GM23338 (cell line): ENCODE data around the gene EFCC1. TPM values are rescaled to one million over a fixed set of nuclear protein-coding genes. Genes with fewer than 3 reads are reported as not detected.

Experiments used
- ATAC-seq: fragments of 200-7000 bp; cut with Tn5 transposase; 3 replicates; pipeline ENCODE4 v1.9.1; 2020
- DNase-seq: peaks from one replicate; pipeline ENCODE4 v3.0.0-alpha.2; 2015; ENCODE audit warnings: low spot score
- H2AFZ ChIP-seq: fragments of 200-600 bp; sonication (generic); 2 replicates; pipeline ENCODE4 v1.8.0; 2016; ENCODE audit warnings: antibody characterized with exemption, mild to moderate bottlenecking, moderate library complexity
- H3F3A ChIP-seq: fragments of 200-600 bp; sonication (generic); replicated peaks from 2 replicates; pipeline ENCODE4 v1.8.0; 2017; ENCODE audit warnings: antibody characterized with exemption, mixed run types, low read depth
- H3K27ac ChIP-seq: fragments of 200-600 bp; sonication (generic); 2 replicates; pipeline ENCODE4 v1.6.1; 2016; ENCODE audit warnings: low read depth
- H3K27me3 ChIP-seq: fragments of 200-600 bp; sonication (generic); 2 replicates; pipeline ENCODE4 v1.8.0; 2016; ENCODE audit warnings: mild to moderate bottlenecking, mixed run types, moderate library complexity; ENCODE audit not compliant: insufficient read depth
- H3K36me3 ChIP-seq: fragments of 200-600 bp; sonication (generic); 2 replicates; pipeline ENCODE4 v1.8.0; 2016; ENCODE audit warnings: mild to moderate bottlenecking; ENCODE audit not compliant: insufficient read depth
- H3K4me1 ChIP-seq: fragments of 200-600 bp; sonication (generic); 2 replicates; pipeline ENCODE4 v1.8.0; 2016; ENCODE audit warnings: mild to moderate bottlenecking, moderate library complexity; ENCODE audit not compliant: insufficient read depth
- H3K4me2 ChIP-seq: fragments of 200-600 bp; sonication (generic); 2 replicates; pipeline ENCODE4 v1.7.1; 2017; ENCODE audit warnings: mixed run types
- H3K4me3 ChIP-seq: fragments of 200-600 bp; sonication (generic); 2 replicates; pipeline ENCODE4 v1.6.1; 2016; ENCODE audit warnings: mixed run types
- H3K79me2 ChIP-seq: fragments of 200-600 bp; sonication (generic); replicated peaks from 2 replicates; pipeline ENCODE4 v1.8.0; 2017; ENCODE audit warnings: mild to moderate bottlenecking; ENCODE audit not compliant: insufficient read depth
- H3K9me2 ChIP-seq: fragments of 200-600 bp; sonication (generic); 2 replicates; pipeline ENCODE4 v1.8.0; 2017; ENCODE audit not compliant: insufficient read depth
- H4K20me1 ChIP-seq: fragments of 200-600 bp; sonication (generic); replicated peaks from 2 replicates; pipeline ENCODE4 v1.8.0; 2017; ENCODE audit warnings: mild to moderate bottlenecking; ENCODE audit not compliant: insufficient read depth
- H3K27ac Mint-ChIP-seq: 2 replicates; pipeline ENCODE4 v1.8.0; 2020; ENCODE audit warnings: inconsistent platforms, mild to moderate bottlenecking, moderate library complexity, mixed read lengths
- H3K27me3 Mint-ChIP-seq: 3 replicates; pipeline ENCODE4 v1.8.0; 2022; ENCODE audit warnings: low read depth, mild to moderate bottlenecking, moderate library complexity, mixed read lengths, inconsistent platforms; ENCODE audit not compliant: insufficient read depth, poor library complexity
- H3K36me3 Mint-ChIP-seq: 3 replicates; pipeline ENCODE4 v1.8.0; 2021; ENCODE audit warnings: low read depth, mild to moderate bottlenecking, inconsistent platforms, moderate library complexity, mixed read lengths
- H3K4me1 Mint-ChIP-seq: 3 replicates; pipeline ENCODE4 v1.8.0; 2020; ENCODE audit warnings: mild to moderate bottlenecking, inconsistent platforms, mixed read lengths
- H3K4me3 Mint-ChIP-seq: 3 replicates; pipeline ENCODE4 v1.8.0; 2021; ENCODE audit warnings: moderate library complexity, mild to moderate bottlenecking, inconsistent platforms, mixed read lengths
- H3K9me3 Mint-ChIP-seq: 3 replicates; pipeline ENCODE4 v1.8.0; 2020; ENCODE audit warnings: moderate library complexity, mild to moderate bottlenecking, inconsistent platforms, mixed read lengths
- CTCF ChIP-seq, 2 experiments: fragments of 200-600 bp in 1 of 2; sonication (generic) in 1 of 2; conservative IDR thresholded peaks; 2 replicates each; pipeline versions ENCODE4 v1.5.1 to v1.6.1; 2016 to 2017; ENCODE audit warnings: antibody characterized with exemption in 2 of 2, low read depth in 2 of 2, mild to moderate bottlenecking in 2 of 2, moderate library complexity in 1 of 2
- ETS1 ChIP-seq: IDR thresholded peaks from 2 replicates; pipeline ENCODE4 v1.6.1; 2016; ENCODE audit warnings: antibody characterized with exemption
- EZH2phosphoT487 ChIP-seq: fragments of 200-600 bp; sonication (generic); IDR thresholded peaks from one replicate; pipeline ENCODE4 v1.8.1; 2018; ENCODE audit warnings: antibody characterized with exemption; ENCODE audit not compliant: unreplicated experiment
- JUNB ChIP-seq: IDR thresholded peaks from one replicate; pipeline ENCODE4 v1.6.1; 2016; ENCODE audit warnings: antibody characterized with exemption; ENCODE audit not compliant: unreplicated experiment
- NANOG ChIP-seq: IDR thresholded peaks from 2 replicates; pipeline ENCODE4 v1.6.1; 2016; ENCODE audit warnings: antibody characterized with exemption, borderline replicate concordance
- POLR2AphosphoS5 ChIP-seq: IDR thresholded peaks from 2 replicates; pipeline ENCODE4 v1.6.1; 2016; ENCODE audit warnings: antibody characterized with exemption, low read depth
- STAT1 ChIP-seq: IDR thresholded peaks from one replicate; pipeline ENCODE4 v1.6.1; 2016; ENCODE audit warnings: antibody characterized with exemption; ENCODE audit not compliant: unreplicated experiment
- ZNF114 ChIP-seq: fragments of 250-450 bp; sonication (Bioruptor Pico); IDR thresholded peaks from 2 replicates; pipeline ENCODE4 v1.5.0; 2020; ENCODE audit warnings: mild to moderate bottlenecking, moderate library complexity
- ZNF331 ChIP-seq: fragments of 250-450 bp; sonication (Bioruptor Pico); IDR thresholded peaks from 2 replicates; pipeline ENCODE4 v1.5.0; 2020; ENCODE audit warnings: low read depth, mild to moderate bottlenecking, moderate library complexity
- ZNF462 ChIP-seq: fragments of 250-450 bp; sonication (Bioruptor Pico); IDR thresholded peaks from 2 replicates; pipeline ENCODE4 v1.5.0; 2020; ENCODE audit warnings: mild to moderate bottlenecking, moderate library complexity
- polyA plus RNA-seq: library from polyadenylated mRNA; unstranded; fragments of >200 nt; fragmentation: Nextera tagmentation; extraction: Ambion mirVana; gene quantifications from 2 replicates; pipeline ENCODE4 v1.2.1, GENCODE V29; 2016
- total RNA-seq: library from RNA; depleted of rRNA; stranded (reverse); fragments of >200 nt; shearing (Covaris generic); gene quantifications from 2 replicates; pipeline ENCODE4 v1.2.3, GENCODE V29; 2014

EFCC1 gene
- total and polyA plus RNA-seq, 2 experiments from 2014 or later: not detected

GRCh38 chr3:129050556-129051295 is 49.6 kb downstream of the EFCC1 start (continued):
- TF ChIP-seq CTCF (conservative IDR thresholded peaks at IDR 0.05; ENCODE audit: low read depth in 2 of 2): no peak
- TF ChIP-seq STAT1: no peak
- no peak for TF ChIP-seq ETS1
- no peak for TF ChIP-seq JUNB
- no peak for TF ChIP-seq POLR2AphosphoS5
- TF ChIP-seq NANOG: no peak

- Histone ChIP-seq H2AFZ (no peak overlapping the region), H3K9me2 (peaks cover 5% of the 10 kb centered on the region; the same call in 1 of the 2 replicates), H3K27ac (no peak overlapping the region), H3K4me2 (no peak overlapping the region), H3K27me3 (peaks cover 13% of the 10 kb centered on the region; the same call in 1 of the 2 replicates), H3K36me3 (peaks cover 5% of the 10 kb centered on the region; the same call in 1 of the 2 replicates), H3K79me2 (no peaks in the 10 kb centered on the region), H4K20me1 (no peaks in the 10 kb centered on the region), H3F3A (no peaks in the 10 kb centered on the region), H3K4me1 (no peaks in the 10 kb centered on the region), H3K4me3 (no peak overlapping the region)
- Mint-ChIP-seq H3K27me3 (no peaks in the 10 kb centered on the region), H3K9me3 (peaks cover 7% of the 10 kb centered on the region), H3K27ac (no peak overlapping the region), H3K36me3 (peaks cover 7% of the 10 kb centered on the region), H3K4me3 (no peak overlapping the region), H3K4me1 (peaks cover 4% of the 10 kb centered on the region)
- DNase-seq (no peak), ATAC-seq (no peak)
- TF ChIP-seq NANOG (no peak), STAT1 (no peak), EZH2phosphoT487 (no peak), ZNF331 (CRISPR knock-in tag) (no peak), ZNF462 (CRISPR knock-in tag) (no peak), JUNB (no peak), POLR2AphosphoS5 (no peak), CTCF (conservative IDR thresholded peaks at IDR 0.05; ENCODE audit: low read depth in 2 of 2) (no peak), ZNF114 (CRISPR knock-in tag) (no peak), ETS1 (no peak)
Observed at GRCh38 chr3:129051871-129052340, 50.8 kb downstream of the EFCC1 start.
